ENCODE data around the gene NSUN2. TPM values are rescaled to one million over a fixed set of nuclear protein-coding genes. Genes with fewer than 3 reads are reported as not detected.

The NSUN2 gene
- polyA plus RNA-seq, 1 experiment, result 31.2 TPM

DNA sequence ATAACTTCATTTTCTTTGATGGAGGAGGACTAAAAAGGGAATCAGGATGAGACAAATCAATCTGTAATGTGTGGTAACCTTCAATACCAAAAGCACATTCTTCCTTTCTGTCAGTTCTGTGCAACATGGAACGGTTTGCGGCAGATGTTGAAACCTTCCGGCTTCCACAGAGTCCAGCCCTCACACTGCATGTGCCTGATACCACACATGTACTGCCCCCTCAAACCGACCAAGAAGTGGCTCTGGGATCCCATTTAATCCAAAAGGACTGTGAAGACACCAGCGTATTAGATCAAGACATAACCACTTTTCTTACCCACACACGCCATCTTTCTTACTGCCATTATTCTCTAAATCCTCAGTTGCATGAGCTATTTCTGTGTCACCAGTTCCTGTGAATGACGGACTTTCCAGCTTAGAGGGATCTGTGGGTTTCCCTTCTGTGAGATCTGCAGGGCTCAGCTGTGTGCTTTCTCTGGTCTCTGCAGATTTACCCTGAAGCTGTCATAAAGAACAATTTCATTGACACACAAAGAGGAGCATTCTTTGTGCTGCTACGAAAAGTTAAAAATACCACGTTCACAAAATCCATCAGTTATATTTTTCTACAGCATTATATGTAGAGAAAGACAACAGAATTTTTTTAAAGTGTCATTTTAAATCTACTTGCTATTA, 25.8 kb downstream of the NSUN2 start:
- H3K27me3 ChIP-seq (ENCODE audit: control insufficient read depth, insufficient read depth, low read length), result no peaks in the 10 kb centered on the region
- H3K4me3 ChIP-seq (ENCODE audit: low read depth, low read length), result no peak overlapping the region
- POLR2A ChIA-PET, result no interaction called here
- TF ChIP-seq, protein P1, sequence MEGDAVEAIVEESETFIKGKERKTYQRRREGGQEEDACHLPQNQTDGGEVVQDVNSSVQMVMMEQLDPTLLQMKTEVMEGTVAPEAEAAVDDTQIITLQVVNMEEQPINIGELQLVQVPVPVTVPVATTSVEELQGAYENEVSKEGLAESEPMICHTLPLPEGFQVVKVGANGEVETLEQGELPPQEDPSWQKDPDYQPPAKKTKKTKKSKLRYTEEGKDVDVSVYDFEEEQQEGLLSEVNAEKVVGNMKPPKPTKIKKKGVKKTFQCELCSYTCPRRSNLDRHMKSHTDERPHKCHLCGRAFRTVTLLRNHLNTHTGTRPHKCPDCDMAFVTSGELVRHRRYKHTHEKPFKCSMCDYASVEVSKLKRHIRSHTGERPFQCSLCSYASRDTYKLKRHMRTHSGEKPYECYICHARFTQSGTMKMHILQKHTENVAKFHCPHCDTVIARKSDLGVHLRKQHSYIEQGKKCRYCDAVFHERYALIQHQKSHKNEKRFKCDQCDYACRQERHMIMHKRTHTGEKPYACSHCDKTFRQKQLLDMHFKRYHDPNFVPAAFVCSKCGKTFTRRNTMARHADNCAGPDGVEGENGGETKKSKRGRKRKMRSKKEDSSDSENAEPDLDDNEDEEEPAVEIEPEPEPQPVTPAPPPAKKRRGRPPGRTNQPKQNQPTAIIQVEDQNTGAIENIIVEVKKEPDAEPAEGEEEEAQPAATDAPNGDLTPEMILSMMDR (IDR thresholded peaks at IDR 0.05; ENCODE audit: insufficient read depth, low read depth, low read length), result no peak
- DNase-seq (ENCODE audit: low read depth), result no peak
- CTCF ChIA-PET, result no interaction called here
- peaks cover 37% of the 10 kb centered on the region for H3K36me3 ChIP-seq (ENCODE audit: control insufficient read depth, insufficient read depth, low read length)

DNA sequence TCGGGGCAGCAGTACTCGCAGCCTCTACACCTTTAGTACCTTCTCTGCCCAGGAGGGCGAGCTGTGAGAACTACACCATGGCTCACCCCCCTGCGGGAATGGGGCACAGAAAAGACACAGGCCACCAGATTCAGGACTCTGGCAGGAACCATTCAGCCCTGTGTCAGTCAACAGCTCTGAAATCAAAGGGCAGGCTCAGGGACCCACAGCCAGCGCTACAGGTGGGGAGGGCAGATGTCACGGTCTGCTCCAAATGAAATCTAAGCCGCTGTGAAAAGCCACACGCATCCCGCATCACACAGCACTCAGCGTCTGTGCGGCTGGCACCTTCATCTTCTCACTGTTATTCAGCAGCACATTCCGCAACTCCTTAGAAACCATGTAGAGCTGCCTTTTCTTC, 27.9 kb downstream of the NSUN2 start:
- Histone ChIP-seq H3K27me3 (ENCODE audit: control insufficient read depth, insufficient read depth, low read length) (no peaks in the 10 kb centered on the region), H3K36me3 (ENCODE audit: control insufficient read depth, insufficient read depth, low read length) (peaks cover 39% of the 10 kb centered on the region), H3K4me3 (ENCODE audit: low read depth, low read length) (no peak overlapping the region)
- ChIA-PET POLR2A (no interaction called here), CTCF (interaction anchor here (0.9 kb wide), 1 partner anchor 40 kb away, joined by 3 read pairs; no protein-coding TSS in a partner anchor)
- TF ChIP-seq, protein P1 (IDR thresholded peaks at IDR 0.05; ENCODE audit: insufficient read depth, low read depth, low read length), result no peak
- no peak for DNase-seq (ENCODE audit: low read depth)

DNA sequence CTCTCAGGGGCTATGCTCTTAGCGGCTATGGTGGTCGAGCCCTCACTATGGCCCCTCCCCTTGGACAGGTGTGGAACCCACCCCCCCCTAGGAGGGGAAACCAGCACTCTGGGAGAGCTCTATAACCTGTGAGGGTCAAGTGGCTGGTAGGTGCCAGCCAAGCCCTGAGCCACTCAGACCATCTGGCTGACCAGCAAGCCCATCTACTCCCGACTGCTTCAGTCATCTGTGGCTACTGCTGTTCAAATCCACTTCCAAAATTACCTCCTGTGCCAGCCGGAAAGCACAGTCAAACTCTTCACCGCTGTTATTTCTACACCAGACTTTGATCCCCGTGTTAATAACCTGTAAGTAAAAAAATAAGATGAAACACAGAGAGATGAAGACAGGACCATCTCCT, 28.5 kb downstream of the NSUN2 start:
- TF ChIP-seq, protein P1 (IDR thresholded peaks at IDR 0.05; ENCODE audit: insufficient read depth, low read depth, low read length), result no peak
- CTCF ChIA-PET, result no interaction called here
- Histone ChIP-seq H3K4me3 (ENCODE audit: low read depth, low read length) (no peak overlapping the region), H3K27me3 (ENCODE audit: control insufficient read depth, insufficient read depth, low read length) (no peaks in the 10 kb centered on the region), H3K36me3 (ENCODE audit: control insufficient read depth, insufficient read depth, low read length) (peaks cover 40% of the 10 kb centered on the region)
- no peak for DNase-seq (ENCODE audit: low read depth)
- POLR2A ChIA-PET, result no interaction called here

DNA sequence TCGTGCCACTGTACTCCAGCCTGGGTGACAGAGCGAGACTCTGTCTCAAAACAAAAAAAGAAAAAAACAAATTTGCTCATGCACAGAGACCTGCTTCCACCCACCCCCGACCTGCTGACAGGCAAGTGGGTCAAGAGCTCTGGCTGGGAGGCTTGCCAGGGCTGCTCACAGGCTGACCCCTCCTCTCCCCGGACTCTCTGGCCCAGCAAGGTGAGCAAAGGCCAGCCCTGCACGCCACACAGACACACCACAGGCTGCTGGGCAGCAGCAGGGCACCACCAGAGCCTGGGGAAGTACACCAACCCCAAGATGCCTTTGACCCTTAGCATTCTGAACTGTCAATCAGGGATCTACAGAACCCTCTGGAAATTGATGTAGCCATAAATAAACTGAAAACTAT, 29.2 kb downstream of the NSUN2 start:
- Histone ChIP-seq H3K27me3 (ENCODE audit: control insufficient read depth, insufficient read depth, low read length) (no peaks in the 10 kb centered on the region), H3K36me3 (ENCODE audit: control insufficient read depth, insufficient read depth, low read length) (peaks cover 37% of the 10 kb centered on the region), H3K4me3 (ENCODE audit: low read depth, low read length) (no peak overlapping the region)
- TF ChIP-seq, protein P1 (IDR thresholded peaks at IDR 0.05; ENCODE audit: insufficient read depth, low read depth, low read length), result no peak
- POLR2A ChIA-PET, result no interaction called here
- DNase-seq (ENCODE audit: low read depth), result no peak
- CTCF ChIA-PET, result no interaction called here

DNA sequence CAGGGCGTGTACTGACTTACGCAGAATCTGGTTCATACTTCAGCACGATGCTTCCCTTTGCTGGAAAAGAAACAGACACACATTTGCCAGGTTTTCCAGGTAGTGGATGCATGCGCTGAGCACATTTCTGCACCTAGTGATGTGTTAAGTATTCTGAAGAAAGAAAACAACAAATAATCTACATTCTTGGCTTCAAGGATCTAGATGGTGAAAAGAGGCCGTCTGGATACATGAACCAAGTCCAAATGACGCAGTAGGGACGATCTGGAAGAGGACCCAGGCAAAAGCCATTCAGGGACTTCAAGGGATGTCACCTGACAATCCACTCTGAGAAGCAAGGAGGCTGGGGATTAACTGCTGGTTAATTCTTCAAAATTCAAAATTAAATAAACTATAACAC, 30.4 kb downstream of the NSUN2 start:
- DNase-seq (ENCODE audit: low read depth), result no peak
- H3K4me3 ChIP-seq (ENCODE audit: low read depth, low read length), result no peak overlapping the region
- H3K36me3 ChIP-seq (ENCODE audit: control insufficient read depth, insufficient read depth, low read length), result peaks cover 38% of the 10 kb centered on the region
- CTCF ChIA-PET, result no interaction called here
- TF ChIP-seq, protein P1 (IDR thresholded peaks at IDR 0.05; ENCODE audit: insufficient read depth, low read depth, low read length), result no peak
- POLR2A ChIA-PET, result no interaction called here
- H3K27me3 ChIP-seq (ENCODE audit: control insufficient read depth, insufficient read depth, low read length), result no peaks in the 10 kb centered on the region

Measured in BJ (cell line).